GM18526 (cell line): ENCODE measurements around the gene TMEM169.

Source experiments
- POLR2A ChIP-seq: IDR thresholded peaks from 3 replicates; pipeline ENCODE4 v1.6.1; 2011; ENCODE audit not compliant: insufficient read length; ENCODE audit errors: extremely low read depth

Gene TMEM169

DNA sequence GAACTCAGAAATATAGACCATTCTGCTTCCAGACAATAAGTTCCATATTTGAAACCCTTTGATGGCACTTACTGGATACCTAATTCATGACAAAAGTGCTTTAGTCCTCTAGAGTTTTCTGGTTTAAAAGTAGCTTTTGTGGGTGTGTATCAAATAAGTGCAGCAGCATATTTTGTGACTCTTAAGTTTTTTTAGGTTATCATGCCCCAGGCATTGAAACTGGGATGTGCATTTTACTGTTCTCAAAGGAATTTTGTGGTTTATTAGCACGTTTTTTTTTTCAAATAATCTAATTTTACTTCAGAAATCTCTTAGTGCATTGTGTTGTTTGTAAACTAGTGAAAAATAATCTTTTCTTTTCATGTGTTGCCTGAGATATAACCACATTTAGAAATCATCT is 28.9 kb downstream of the TMEM169 start:
- TF ChIP-seq POLR2A = no peak

DNA sequence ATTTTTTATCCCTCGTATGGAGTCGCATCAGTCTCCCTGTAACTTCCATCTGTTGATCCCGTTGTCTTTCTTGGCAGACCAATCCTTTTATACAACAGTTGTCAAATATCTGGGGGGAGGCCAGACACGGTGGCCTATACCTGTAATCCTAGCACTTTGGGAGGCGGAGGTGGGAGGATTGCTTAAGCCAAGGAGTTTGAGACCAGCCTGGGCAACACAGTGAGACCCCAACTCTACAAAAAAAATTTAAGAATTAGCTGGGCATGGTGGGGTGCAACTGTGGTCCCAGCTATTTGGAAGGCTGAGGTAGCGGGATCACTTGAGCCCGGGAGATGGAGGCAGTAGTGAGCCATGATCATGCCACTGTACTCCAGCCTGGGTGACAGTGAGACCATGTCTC is 29.4 kb downstream of the TMEM169 start:
- TF ChIP-seq POLR2A = no peak

DNA sequence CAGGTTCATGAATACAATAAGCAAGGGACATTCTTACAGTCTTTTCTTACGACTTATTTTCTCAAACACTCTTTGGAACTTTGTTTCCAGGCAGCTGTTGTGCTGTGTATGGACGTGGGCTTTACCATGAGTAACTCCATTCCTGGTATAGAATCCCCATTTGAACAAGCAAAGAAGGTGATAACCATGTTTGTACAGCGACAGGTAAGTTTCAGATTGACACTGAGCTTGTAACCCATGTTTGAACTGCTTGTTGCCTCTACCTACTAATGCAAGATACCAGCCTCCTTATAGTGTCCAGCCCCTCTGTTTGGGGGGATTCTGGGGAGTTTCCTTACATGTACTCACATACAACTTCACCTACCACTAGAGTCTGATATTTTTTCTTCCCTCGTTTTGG is 31.2 kb downstream of the TMEM169 start:
- TF ChIP-seq POLR2A = no peak

DNA sequence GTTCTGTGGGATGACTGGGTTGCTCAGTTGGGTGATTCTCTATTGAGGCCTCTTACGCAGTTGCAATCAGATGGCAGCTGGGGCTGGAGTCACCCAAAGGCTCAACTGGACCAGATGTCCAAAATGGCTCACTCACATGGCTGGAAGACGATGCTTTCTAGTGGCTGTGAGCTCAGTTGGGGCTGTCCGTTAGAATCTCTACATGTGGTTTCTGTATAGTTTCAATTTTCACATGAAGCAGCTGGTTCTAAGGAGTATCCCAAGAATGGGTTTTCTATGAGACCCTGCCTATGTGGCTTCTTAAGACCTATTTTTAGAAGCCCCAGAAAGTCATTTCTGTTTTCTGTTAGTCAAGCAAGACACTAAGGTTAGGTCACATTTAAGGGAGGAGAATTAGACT is 31.9 kb downstream of the TMEM169 start:
- no peak for TF ChIP-seq POLR2A

DNA sequence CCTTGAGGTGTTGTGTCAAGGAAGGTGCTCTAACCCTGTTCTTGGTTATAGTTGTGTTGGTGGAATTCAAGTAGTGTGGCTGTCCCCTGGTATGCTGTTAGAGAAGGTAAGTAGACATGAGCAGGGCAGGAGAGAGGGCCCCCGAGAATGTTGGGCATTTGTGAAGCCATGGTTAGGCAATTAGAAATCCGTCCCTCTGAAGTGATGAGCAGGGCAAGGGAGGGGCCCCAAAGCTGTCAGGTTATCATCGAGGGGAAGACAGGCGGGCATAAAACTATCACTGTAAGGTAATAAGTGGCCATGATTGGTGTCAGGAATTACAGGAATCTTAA is 32.6 kb downstream of the TMEM169 start:
- no peak for TF ChIP-seq POLR2A

DNA sequence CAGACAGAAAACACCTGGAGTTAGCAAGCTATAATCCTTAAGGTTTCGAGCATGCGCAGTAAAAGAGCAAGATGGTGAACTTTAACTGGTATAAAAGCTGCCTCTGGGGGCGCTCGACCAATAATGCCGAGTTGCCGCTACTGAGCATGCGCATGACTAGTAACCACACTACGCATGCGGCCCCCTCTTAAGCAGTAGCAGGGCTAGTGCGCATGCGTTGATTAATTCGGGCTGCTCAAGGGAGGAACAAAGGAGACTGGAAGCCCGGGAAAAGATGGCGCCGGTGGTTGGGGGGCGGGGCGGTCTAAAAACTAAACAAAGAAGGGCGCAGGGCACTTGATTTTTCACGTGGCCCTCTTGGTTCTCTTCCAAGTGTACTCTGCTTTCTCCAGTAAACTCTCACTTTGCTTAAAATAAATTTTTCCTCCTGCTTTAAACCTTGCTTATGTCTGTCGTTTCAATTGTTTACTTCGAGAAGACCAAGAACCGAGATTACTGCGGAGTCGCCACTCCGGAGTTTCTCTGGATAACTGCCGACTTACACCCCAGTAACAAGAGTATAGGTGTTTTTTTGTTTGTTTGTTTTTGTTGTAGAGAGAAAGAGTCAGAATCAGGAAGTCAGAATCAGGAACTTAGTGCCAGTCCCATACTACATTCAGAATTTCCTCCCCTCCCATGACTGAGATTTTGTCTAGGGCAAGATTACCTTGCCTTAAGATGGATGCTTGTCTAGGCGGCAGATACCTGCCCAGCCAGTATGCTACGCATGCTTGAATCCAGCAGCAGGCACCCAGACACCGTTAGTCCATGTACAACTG is 33.2 kb downstream of the TMEM169 start:
- peak; percentile 56 for TF ChIP-seq POLR2A

DNA sequence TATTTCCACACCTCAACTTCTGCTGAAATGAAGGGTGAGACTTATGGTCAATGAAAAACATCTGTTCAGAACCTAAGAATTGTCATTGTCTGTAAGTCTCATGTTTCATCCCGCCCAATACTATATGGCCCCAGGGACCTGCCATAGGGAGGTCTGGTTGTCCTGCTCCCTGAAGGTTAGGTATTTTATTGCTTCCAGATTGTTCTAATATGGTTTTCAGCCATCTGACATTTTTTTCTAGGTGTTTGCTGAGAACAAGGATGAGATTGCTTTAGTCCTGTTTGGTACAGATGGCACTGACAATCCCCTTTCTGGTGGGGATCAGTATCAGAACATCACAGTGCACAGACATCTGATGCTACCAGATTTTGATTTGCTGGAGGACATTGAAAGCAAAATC is 34.7 kb downstream of the TMEM169 start:
- TF ChIP-seq POLR2A = no peak

DNA sequence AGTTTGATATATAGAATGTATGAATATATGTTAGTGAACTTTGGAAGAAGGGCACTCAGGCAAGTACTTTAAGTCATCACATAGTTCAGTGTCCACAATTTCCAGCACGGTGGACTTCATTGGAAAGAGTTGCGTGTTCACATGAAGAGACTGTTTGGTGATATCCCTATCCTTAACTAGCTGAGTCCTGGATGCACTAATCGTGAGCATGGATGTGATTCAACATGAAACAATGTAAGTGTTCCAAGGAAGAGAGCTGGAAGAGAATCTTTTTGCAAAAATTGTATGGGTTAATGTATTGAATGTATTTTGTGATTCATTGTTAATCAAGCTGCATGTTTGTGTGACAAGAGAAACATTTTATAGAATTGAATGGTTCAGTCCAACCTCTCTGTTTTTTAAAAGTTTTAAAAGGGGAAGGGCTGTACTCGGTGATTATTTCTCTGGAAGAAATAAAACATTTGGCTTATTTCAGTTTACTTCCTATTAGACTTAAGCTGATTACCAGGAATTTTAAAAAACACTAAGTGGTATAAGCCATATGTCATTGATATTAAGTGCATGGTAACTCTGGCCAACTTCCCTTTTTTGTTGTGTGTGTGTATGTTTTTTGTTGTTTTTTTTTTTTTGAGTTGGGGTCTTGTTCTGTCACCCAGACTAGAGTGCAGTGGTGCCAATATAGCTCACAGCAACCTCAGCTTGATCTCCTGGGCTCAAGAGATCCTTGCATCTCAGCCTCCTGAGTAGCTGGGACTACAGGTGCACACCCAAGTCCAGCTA is 36.0 kb downstream of the TMEM169 start:
- TF ChIP-seq POLR2A = no peak

DNA sequence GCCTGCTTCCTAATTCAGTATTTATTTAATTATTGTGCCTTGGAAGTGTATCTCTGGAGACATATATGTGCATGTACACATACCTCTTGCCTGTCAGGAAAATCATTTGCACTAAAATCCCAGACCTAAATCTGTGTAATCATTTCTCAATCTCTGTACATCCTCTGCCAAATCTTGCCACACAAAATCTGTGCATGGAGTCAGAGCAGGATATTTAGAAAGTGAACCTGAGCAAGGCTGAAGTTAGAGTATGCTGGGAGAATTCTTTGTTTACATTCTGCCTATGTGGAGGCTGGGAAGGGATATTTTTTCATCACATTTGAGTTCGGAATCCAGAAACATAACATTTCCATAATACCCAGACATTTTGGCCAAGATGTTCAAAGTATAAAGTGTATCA is 36.8 kb downstream of the TMEM169 start:
- no peak for TF ChIP-seq POLR2A

DNA sequence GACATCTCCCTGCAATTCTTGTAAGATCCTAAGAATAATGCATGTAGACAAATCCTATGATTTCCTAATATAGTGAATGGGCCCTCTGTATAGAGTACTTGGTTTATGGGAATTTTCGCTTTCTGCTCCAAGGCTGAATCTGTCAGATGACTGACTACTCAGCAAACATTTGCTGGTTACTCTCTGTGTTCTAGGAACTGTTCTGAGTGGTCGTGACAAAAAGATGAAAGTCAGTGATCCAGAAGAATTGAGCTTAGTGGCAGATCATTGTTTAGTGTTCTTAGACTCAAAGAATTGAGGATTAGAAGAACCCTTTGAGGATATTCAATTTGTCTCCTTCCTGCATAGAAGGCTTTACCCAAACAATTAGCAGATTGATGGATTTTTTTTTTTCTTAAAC is 37.4 kb downstream of the TMEM169 start:
- no peak for TF ChIP-seq POLR2A

DNA sequence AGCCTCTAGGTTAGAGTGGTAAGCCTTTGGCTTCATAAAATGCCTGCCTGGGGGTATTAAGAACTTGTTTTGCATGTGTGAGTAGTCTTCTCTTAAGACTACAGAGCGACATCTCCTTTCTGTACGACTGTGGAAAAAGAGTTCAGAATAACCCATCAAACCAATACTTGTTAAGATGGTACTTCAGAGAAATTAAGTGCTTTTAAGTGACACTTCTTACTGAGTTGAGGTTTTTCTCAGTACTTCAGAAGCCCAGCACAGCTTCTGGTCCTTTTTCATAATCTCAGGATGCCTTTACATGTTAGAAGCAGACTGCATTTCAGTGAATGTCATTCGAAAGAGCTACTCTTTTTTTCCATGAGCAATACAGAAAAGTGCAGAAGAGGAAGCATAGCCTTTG is 38.3 kb downstream of the TMEM169 start:
- no peak for TF ChIP-seq POLR2A

DNA sequence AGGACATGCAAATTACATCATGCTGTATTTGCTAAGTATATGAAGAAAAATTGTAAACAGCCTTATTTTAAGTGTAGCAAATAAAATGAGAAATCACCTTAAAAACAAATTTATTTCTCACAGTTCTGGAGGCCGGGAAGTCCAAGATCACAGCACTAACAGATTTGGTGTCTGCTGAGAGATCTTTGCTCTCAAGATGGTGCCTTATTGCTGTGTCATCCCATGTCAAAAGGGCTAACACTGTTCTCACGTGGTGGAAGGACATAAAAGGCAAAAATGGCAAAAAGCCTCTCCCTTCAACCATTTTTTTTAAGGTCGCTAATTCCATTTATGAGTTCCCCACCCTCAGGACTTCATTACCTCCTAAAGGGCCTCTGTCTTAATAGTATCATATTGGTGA is 39.5 kb downstream of the TMEM169 start:
- TF ChIP-seq POLR2A = no peak

DNA sequence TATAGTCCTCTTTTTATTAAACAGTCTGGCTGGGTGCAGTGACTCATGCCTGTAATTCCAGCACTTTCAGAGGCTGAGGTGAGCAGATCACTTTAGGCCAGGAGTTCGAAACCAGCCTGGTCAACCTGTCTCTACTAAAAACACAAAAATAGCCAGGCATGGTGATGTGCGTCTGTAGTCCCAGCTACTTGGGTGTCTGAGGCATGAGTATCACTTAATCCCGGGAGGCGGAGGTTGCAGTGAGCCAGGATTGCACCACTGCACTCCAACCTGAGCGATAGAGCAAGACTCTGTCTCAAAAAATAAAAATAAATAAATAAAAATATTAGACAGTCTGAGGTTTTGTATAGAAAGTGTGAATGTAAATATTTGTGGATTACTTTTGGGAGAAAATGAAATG is 45.2 kb downstream of the TMEM169 start:
- TF ChIP-seq POLR2A = no peak

DNA sequence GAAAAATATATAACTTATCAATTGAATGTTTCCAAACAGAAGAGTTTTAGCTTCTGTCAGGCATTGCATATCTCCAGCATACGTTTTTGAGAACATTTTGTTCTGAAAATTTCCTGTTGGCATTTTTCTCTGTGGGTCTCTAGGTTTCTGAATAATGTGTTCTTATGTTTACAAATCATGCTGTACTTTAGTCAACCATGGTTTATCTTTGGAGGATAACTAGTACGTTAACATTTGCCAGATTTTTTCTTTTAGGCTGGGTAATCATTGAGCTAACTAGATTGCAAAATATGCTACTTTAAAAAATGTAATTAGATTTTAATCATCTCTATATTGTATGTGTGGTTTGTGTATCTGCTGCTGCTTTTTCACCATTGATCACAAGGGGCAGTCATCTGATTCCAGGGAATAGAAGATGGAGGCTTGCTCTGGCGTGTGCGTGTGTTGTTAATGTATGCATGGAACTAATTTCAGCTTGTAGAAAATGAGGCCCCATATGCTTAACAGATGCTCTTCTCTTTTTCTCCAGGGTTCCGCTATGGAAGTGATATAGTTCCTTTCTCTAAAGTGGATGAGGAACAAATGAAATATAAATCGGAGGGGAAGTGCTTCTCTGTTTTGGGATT is 48.7 kb downstream of the TMEM169 start:
- no peak for TF ChIP-seq POLR2A

DNA sequence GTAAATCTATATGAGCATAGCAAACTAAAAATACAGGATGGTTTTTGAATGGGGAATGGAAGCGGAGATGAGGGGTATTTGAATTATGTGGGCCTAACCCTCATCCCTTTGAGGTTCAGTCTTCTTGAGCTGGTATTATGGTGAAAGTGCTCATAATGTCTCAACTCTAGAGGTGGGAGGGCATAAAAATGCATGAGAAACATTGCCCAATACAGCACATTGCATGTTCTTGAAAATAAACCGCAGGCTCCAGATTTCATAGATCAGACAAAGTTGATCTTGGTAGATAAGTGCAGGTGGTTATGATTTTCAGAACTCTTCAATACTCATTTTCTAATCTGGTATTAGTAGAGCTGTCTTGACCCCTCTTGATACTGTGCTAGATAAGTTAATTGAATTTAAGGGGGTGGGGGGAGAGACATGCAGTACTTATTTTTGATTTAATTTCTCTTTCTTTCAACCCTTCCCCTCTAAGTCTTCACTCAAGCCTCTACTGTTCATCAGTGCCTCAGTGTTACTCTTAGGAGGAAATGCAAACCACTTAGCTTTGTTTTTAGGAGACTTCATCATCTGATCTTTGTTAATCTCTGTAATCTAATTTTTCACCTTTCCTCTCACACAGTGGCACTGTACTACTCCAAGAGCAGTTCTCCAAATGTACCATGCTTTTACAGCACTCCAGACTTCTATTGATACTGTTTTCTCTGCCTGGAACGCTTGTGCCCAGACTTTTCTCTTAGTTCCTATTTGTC is 49.6 kb downstream of the TMEM169 start:
- TF ChIP-seq POLR2A = no peak

DNA sequence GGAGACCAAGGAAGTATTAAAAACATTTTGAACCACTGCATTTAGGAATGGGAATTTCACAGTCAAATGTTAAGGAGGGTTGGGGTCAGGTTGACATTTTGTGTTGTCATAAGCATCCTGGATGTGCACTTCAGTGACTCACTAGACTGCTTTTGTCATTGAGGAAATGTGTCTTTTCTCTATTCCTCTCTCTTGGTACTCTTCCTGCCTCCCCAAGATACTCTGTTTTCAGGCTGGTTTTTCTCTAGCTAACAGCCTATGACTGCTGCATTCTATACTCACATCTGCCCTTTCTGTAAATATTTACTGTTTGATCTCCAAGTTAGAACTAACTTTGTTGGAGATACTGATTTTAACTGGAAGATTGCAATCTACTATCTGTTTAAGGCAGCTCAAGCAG is 50.9 kb downstream of the TMEM169 start:
- no peak for TF ChIP-seq POLR2A

DNA sequence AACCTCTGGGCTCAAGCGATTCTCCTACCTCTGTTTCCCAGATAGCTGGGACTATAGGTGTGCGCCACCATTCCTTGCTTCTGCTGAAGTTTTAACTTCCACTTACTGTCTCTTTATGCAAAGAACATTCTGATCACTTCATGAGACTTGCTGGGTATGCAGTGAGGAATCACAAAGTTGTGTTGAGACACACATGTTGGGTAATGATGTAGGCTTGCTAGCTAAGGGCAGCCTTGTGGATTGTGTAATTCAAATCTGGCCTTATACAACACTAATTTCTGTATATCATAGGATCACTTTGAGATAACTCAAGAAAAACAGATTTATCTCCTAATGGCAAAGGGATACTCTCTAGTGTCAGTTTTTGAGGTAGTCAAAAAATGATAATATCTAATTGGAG is 51.7 kb downstream of the TMEM169 start:
- TF ChIP-seq POLR2A = no peak
